HUDEP-2 (cell line): ENCODE measurements around the gene SNX15.

Experiments used
- DNase-seq, 76 experiments: peaks; one replicate each; lab custom pipeline; 2025; ENCODE audit not compliant: unreplicated experiment in 76 of 76; lab: John Stamatoyannopoulos, UW

SNX15 gene

DNA sequence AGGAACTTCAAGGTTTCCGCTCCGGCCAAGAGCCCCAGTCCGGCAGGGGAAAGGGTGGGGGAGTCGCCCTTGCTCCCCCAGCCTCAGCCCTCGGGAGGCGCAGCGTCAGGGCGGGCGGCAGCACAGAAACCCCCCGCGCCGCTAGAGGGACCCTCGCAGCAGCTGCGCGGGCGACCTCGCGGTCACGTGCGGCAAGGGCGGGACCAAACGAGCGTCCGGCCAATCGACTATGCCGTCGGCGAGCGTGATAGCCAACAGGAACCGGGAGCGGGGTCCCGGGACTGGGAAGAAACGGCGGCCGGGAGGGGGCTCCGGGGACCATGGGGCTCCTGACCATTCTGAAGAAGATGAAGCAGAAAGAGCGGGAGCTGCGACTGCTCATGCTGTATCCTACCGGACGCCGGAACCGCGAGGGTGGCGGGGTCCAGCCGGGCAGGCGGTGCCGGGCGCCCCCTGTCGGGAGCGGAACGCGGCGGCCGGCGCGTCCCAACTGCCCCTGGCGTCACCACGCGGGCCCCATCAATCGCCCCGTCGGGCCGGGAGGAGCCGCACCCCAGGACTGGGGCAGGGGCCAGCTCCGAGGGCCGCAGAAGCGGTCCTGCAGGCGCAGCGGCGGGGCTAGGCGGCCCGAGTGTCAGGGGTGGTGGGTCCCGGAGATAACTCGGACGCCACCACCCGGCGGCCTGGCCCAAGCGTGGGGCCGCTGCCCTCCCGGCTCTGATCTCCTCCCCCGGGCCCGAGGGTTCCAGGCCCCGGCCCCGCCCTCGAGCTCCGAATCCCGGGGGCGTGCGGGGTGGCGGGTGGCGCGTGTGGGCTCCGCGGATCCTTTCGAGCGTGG is 13.1 kb upstream of the SNX15 start, which contains the start of gene ARL2:
TSS of gene ARL2 (plus strand) at position 273 of the 838 bp plus-strand sequence. CDS start at position 321, 48 bp downstream.
- DNase-seq: peak in 74 of 76 experiments; percentile 41 to 95 (median 81)

DNA sequence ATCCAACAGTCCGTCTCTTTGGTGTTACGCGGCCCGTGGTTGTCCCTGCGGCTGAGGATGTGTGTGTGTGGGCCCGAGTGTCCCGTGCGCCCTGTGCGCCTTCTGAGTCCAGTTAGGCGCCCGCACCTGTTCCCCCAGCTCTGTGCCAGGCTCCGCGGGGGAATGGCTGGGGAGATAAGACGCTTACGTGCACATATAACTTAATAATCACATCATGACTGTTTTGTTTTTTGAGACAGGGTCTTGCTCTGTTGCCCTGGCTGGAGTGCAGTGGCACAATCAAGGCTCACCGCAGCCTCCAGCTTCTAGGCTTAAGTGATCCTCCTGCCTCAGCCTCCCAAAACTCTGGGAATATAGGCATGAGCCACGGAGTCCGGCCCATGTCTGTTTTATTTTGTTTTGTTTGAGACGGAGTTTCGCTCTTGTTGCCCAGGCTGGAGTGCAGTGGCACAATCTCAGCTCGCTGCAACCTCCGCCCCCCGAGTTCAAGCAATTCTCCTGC is 12.5 kb upstream of the SNX15 start:
- peak in 22 of 76 experiments; percentile 22 to 70 (median 45) for DNase-seq

DNA sequence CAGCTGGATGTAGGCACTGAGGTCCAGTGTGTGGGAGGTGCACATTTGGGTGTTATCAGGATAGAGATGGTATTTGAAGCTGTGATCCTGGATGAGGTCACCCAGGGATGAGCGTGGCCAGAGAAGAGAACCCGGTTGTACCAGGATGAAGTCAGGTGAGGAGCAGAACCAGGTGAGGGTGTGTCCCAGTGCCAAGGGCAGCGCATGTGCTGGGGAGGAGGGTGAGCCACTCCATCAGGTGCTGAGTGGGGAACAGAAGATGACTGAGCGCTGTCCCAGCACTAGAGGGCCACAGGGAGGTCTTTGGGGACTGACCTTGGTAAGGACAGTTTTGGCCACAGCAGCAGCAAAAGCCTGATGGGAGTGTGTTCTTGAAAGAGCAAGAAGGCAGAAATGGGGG is 10.5 kb upstream of the SNX15 start:
- peak in 5 of 76 experiments; percentile 3 to 31 (median 20) for DNase-seq

- no peak for DNase-seq
Observed at GRCh38 chr11:65017937-65018336, 9.3 kb upstream of the SNX15 start.

- DNase-seq: no peak
Observed at GRCh38 chr11:65019824-65020223, 7.4 kb upstream of the SNX15 start.

- no peak for DNase-seq
Observed at GRCh38 chr11:65021003-65021402, 6.2 kb upstream of the SNX15 start.

DNA sequence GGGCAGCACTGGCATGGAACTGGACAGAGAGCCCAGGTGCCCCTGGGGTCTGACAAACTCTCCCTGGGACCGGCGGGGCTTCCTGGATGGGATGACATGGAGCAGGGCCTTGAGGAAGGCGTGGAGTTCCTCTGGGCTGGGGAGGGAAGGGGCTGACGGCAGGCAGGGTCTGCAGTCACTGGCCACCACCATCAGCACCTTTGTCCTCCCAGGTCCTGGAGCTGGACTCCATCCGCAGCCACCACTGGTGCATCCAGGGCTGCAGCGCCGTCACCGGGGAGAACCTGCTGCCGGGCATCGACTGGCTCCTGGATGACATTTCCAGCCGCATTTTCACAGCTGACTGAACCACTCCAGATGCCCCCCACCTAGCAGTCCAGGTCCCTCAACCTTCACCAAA is 5.7 kb upstream of the SNX15 start:
- DNase-seq: no peak

- peak in 42 of 76 experiments; percentile 5 to 69 (median 26) for DNase-seq
Observed at GRCh38 chr11:65023502-65023901, 3.7 kb upstream of the SNX15 start.

GRCh38 chr11:65026810-65027209 is 429 bp upstream of the SNX15 start:
- no peak for DNase-seq

GRCh38 chr11:65032216-65032615 is 5.0 kb downstream of the SNX15 start:
- DNase-seq: no peak

DNA sequence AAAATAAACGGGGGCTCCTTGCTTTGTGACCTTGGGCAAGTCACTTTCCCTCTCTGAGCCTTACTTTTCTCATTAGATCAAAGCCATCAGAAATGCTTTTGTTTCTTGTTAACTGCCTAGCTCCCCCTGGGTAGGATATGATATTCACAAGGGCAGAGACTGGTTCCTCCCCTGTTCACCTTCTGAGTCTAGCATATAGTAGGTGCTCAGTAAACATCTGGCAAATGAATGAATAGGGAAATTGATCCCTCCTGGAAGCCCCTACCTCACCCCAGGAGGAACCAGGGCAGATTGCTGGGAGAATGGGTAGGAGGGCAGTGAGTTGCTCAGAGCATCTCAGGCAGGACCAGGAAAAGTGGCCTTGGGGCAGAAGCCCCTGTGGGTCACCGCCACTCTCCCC is 7.2 kb downstream of the SNX15 start:
- DNase-seq: no peak

DNA sequence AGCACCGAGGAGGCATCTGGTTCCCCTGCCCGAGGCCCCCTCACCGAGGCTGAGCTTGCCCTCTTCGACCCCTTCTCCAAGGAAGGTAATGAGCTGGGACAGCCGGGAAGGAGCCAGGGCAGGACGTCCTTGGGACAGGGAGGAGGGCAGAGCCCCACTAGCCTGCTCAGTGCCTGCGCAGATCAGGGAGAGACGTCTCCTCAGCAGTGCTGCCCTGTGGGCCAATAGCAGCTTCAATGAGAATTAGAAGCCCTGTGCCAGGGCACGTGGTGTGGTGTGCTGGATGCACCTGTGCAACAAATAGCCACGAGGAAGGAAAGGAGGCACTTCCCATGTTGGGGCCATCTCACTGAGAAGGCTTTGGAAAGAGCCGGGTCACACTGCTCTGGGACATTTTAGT is 8.3 kb downstream of the SNX15 start:
- DNase-seq: no peak

GRCh38 chr11:65036931-65037330 is 9.7 kb downstream of the SNX15 start:
- DNase-seq: peak in 1 of 76 experiments; percentile 12

DNA sequence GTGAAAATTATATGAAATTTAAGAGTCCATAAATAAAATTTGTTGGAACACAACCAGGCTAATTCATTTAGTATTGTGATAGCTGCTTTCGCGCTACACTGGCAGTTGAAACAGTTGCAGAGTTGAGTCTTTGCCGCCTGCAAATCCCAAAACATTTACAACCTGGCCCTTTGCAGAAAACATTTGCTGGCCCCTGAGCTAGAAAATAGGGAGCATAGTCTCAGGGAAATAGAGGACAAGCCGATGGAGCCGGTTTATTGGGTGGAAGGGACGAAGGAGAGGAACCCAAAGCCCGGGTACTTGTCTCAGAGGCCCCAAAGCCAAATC is 13.2 kb downstream of the SNX15 start:
- peak in 1 of 76 experiments; percentile 77 for DNase-seq

GRCh38 chr11:65040847-65041622 is 13.8 kb downstream of the SNX15 start, which contains the start of gene SAC3D1:
Gene SAC3D1, plus strand, starts transcription at chr11:65041210. Its CDS starts 83 bp downstream, at chr11:65041293.
- DNase-seq: peak; percentile 42 to 98 (median 90)

DNA sequence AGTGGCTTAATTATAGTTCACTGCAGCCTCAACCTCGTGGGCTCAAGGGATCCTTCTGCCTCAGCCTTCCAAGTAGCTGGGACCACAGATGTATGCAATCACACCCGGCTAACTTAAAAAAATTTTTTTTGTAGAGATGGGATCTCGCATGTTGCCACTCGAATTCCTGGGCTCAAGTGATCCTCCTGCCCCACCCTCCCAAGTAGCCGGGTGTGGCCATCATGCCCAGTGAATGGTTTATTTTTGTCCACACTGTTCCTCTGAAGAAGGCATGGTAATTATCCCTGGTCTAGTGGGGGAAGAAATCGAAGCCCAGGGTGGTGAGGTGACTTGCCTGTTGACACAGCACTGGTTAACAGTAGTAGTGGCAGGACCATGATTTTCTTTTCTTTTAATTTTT is 15.7 kb downstream of the SNX15 start:
- no peak for DNase-seq

DNA sequence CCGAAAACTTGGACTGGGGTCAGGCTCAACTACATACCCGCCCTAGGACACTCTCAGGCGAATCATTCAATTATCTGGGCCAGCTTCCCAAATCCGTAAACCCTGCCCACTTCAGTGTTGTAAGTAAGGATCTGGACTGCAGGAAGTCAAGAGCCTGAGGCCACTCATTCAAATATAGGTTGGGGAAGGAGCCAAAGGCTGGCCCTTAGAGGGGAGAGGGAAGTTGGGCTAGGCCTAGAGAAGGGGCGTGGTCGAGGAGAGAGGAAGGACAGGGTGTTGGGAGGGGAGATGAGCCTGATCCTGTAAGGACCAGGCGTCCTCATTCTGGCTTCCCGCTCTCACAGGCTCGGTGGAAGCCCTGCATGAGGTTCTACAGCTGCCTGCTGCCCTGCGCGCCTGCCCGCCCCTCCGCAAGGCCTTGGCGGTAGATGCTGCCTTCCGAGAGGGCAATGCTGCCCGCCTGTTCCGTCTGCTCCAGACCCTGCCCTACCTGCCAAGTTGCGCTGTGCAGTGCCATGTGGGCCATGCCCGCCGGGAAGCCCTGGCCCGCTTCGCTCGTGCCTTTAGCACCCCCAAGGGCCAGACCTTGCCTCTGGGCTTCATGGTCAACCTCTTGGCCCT is 16.8 kb downstream of the SNX15 start:
- DNase-seq: no peak

- no peak for DNase-seq
Observed at GRCh38 chr11:65045061-65045460, 17.8 kb downstream of the SNX15 start.

- no peak for DNase-seq
Observed at GRCh38 chr11:65045728-65046127, 18.5 kb downstream of the SNX15 start.

DNA sequence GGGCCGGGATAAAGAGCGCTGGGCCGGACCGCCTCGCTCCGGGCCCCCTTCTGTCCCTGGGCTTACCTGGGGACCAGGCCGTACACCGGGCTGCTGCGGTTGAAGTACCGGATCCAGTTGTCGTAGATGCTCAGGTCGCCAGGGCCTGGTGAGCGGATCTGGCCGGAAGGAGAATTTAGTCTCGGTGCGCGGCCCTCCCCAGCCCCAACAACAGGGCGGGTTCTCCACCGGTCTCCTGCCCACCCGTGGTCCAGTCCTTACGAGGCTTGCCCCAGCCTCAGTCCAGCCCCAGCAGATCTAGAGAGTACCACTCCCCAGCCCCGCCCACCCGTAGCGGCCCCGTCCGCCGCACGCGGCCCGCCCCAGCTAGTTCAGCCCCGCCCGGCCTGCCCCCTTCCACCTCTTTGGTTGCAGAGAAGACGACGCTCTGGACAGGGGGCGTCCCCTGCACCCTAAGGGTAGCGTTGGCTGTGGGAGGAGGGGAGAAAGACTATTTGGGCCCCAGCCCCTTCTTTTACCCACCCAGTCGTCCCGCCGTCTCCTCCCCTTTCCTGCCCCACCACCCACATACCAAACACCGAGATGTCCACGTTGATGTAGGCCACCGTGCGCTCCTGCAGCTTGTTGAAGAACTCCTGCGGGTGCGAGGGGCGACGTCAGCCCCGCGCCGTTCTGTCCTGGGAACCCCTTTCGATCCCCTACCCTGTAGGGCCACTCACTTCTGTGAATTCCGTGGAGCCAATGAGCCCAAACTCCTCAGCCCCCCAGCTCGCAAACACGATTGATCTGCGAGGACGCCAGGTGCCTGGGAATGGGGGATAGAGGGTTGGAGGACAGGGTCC is 20.6 kb downstream of the SNX15 start:
- DNase-seq: peak in 1 of 76 experiments; percentile 12
